HL-60 (cell line): ENCODE data around the gene CNGA2.

Source experiments
- DNase-seq, 2 experiments: peaks; one replicate each; pipeline ENCODE4 v3.0.0-alpha.2; 2010 to 2020; ENCODE audit warnings: low read depth in 1 of 2, low spot score in 1 of 2
- H3K27ac ChIP-seq: fragments of 250-450 bp; sonication (Bioruptor Pico); replicated peaks from 2 replicates; pipeline ENCODE4 v1.5.1; 2020; ENCODE audit warnings: mild to moderate bottlenecking, moderate library complexity
- H3K27me3 ChIP-seq: fragments of 250-450 bp; sonication (Bioruptor Pico); 2 replicates; pipeline ENCODE4 v1.5.1; 2021; ENCODE audit warnings: mild to moderate bottlenecking, moderate library complexity; ENCODE audit not compliant: insufficient read depth, poor library complexity, severe bottlenecking
- H3K4me3 ChIP-seq: replicated peaks from 2 replicates; pipeline ENCODE4 v1.5.1; 2011; ENCODE audit warnings: mild to moderate bottlenecking, control low read depth, low read length; ENCODE audit not compliant: insufficient read depth
- GABPA ChIP-seq: IDR thresholded peaks from 2 replicates; pipeline ENCODE4 v1.6.1; 2012; ENCODE audit warnings: low read depth
- POLR2AphosphoS5 ChIP-seq: IDR thresholded peaks from 2 replicates; pipeline ENCODE4 v1.6.1; 2012; ENCODE audit warnings: low read depth
- REST ChIP-seq: IDR thresholded peaks from 2 replicates; pipeline ENCODE4 v1.6.1; 2012; ENCODE audit warnings: low read depth; ENCODE audit not compliant: insufficient replicate concordance
- SPI1 ChIP-seq: IDR thresholded peaks from 2 replicates; pipeline ENCODE4 v1.6.1; 2012; ENCODE audit warnings: low read depth, mild to moderate bottlenecking, borderline replicate concordance
- TF ChIP-seq, protein P1 (sequence below): IDR thresholded peaks from one replicate; pipeline ENCODE4 v1.5.1; 2011; ENCODE audit warnings: low read length, control low read depth, inconsistent platforms; ENCODE audit not compliant: insufficient read depth

Gene CNGA2

GRCh38 chrX:151692825-151693224 is 41.7 kb upstream of the CNGA2 start:
- TF ChIP-seq POLR2AphosphoS5 (no peak), SPI1 (no peak), REST (no peak), GABPA (no peak)
- TF ChIP-seq, protein P1, sequence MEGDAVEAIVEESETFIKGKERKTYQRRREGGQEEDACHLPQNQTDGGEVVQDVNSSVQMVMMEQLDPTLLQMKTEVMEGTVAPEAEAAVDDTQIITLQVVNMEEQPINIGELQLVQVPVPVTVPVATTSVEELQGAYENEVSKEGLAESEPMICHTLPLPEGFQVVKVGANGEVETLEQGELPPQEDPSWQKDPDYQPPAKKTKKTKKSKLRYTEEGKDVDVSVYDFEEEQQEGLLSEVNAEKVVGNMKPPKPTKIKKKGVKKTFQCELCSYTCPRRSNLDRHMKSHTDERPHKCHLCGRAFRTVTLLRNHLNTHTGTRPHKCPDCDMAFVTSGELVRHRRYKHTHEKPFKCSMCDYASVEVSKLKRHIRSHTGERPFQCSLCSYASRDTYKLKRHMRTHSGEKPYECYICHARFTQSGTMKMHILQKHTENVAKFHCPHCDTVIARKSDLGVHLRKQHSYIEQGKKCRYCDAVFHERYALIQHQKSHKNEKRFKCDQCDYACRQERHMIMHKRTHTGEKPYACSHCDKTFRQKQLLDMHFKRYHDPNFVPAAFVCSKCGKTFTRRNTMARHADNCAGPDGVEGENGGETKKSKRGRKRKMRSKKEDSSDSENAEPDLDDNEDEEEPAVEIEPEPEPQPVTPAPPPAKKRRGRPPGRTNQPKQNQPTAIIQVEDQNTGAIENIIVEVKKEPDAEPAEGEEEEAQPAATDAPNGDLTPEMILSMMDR = no peak
- no peaks in the 10 kb centered on the region for H3K27me3 ChIP-seq
- H3K27ac ChIP-seq = no peak overlapping the region
- no peak for DNase-seq
- H3K4me3 ChIP-seq = no peak overlapping the region

GRCh38 chrX:151694121-151694520 is 40.4 kb upstream of the CNGA2 start:
- no peaks in the 10 kb centered on the region for H3K27me3 ChIP-seq
- H3K4me3 ChIP-seq = no peak overlapping the region
- no peak for TF ChIP-seq GABPA
- no peak for TF ChIP-seq SPI1
- no peak for TF ChIP-seq REST
- no peak for TF ChIP-seq POLR2AphosphoS5
- TF ChIP-seq, protein P1 = no peak
- no peak overlapping the region for H3K27ac ChIP-seq
- no peak for DNase-seq

DNA sequence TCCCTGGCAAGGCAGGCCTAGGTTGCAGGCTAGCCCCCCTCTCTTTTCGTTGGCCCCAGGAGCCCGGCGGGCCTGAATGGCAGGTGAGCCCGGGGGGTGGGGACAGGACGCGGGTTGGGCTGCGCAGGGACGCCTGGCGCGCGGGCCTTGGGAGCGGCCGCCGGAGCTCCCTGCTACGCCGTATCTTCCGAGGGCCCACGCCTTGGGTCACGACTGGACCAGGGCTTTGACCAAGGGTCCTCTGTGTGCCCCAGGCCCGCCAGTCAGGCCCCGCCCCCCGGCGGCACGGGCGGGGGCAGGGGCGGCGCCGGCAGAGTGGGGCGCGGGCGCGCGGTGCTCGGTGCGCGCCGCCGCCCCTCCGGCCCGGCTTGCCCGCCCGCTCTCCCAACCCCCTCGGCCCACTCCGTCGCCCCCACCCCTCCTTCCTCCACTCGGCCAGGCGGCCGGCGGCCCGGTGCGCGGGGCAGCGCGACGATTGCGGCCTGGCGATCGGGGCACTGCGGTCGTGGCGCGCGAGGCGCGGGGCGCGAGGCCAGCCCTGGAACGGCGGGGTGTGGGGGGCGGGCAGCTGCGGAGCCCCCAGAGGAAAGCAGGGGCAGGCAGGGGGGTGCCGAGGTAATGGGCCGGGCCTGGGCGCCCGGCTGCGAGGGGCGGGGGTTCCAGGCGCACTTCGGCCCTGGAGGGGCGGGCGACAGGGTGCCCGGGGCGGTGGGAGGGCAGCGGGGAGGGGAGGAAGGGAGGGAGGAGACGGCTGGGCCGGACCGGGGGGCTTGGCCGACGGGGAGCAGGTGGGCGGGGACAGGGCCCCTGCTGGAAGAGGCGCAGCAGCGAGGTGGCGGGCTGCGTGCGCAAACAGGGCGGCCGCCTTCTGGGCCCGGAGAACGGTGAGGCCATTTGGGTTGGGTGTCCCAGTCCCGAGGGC is 39.6 kb upstream of the CNGA2 start, which contains the start of gene PRRG3:
PRRG3 (plus strand) TSS at position 798 of the 922 bp plus-strand sequence. CDS start 3,357 bp downstream, outside the sequence.
- no peak for DNase-seq
- H3K4me3 ChIP-seq = no peak within 1 kb of the TSS
- no peak within 1 kb of the TSS for H3K27ac ChIP-seq
- TF ChIP-seq, protein P1 = no peak
- TF ChIP-seq GABPA (no peak), POLR2AphosphoS5 (no peak), REST (no peak), SPI1 (no peak)
- no peaks in the 10 kb centered on the region for H3K27me3 ChIP-seq
